Epidermal melanocyte (primary cell): ENCODE data around the gene SEPTIN1.
"Not testable (repeated sequence)": the region's sequence is repeated elsewhere in the genome, so short reads cannot be mapped to it uniquely, and the experiment has no call there.

Experiments
- DNase-seq: peaks from one replicate; pipeline ENCODE4 v3.0.0; 2011; ENCODE audit warnings: low spot score; ENCODE audit not compliant: insufficient read length

The SEPTIN1 gene

DNA sequence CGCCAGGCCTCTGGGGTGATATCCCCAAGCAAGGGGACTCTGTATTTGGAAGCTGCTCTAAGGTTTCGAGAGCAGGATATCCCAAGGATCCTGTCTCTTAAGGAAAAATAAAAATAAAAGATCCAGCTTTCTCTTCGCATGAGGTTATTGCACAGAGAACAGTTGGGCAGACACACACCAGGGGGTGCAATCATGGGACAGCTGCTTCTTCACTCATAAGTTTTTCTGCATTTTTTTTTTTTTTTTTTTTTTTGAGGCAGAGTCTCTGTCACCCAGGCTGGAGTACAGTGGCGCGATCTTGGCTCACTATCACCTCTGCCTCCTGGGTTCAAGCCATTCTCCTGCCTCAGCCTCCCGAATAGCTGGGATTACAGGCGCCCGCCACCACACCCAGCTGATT is 40.4 kb downstream of the SEPTIN1 start:
- not testable (repeated sequence) for DNase-seq

- DNase-seq: no peak
Observed at GRCh38 chr16:30340621-30341020, 41.7 kb downstream of the SEPTIN1 start.

DNA sequence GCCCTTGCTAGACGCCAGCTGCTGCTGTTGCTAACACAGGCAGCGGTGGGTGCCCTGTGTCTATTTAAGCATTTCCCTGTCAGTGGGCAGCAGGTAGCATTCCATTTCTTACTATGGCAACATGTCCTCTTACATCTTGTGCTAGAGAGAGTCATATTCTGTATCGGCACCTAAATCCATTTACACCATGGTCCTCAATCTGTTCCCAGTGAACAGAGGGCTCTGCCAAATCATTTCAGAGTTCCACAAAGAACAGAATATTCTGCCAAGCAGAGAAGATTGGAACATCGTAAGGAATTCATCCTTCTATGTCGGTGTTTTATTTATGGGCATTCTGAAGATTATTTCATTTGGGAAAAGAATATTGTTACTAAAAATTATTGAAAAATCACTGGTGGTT is 43.6 kb downstream of the SEPTIN1 start:
- DNase-seq: not testable (repeated sequence)

DNA sequence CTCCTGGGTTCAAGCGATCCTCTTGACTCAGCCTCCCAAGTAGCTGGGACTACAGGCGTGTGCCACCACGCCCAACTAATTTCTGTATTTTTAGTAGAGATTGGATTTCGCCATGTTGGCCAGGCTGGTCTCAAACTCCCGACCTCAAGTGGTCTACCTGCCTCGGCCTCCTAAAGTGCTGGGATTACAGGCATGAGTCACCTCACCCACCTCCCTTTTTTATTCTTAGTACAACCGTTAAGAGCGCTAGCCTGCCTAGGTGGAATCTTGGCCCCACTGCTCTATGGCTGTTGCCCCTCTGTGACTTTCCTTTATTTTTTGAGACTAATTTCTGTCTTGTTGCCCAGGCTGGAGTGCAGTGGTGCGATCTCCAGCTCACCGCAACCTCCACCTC is 44.4 kb downstream of the SEPTIN1 start:
- DNase-seq: not testable (repeated sequence)

DNA sequence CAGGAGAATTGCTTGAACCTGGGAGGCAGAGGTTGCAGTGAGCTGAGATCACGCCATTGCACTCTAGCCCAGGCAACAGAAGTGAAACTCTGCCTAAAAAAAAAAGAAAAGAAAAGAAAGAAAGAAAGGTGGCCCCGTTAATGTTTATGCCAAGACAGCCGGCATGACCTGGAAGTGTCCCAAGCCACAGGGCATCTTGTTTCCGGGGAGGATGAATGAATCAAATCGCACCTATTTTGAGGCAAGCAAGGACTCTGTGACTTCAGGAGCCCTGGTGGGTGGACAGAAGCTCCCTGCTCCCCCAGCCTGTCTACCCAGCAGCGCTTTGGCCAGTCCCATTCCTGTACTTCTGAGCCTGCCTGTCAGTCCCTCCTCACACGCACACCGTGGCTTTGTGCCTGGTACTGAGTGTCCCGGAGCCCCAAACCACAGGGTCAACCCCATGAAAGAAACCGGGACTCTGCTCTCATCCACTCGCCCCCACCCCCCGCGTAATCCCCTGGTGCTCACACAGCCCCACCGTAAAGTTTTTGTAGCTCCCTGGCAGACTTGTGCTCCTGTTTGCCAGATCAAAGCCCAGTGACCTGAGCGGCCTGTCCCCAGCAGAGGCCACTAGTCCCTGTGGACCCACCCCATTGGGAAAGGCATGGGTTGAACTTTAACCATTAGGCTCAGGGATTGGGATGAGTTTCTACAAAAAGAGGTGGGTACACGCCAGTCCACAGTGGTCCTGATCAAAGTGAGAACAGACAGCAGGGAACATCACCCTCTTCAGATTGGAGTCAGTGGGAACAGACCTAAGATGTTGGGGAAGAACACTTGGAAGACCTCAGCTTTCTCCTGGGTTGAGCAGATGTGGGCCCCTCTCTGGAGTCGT is 46.5 kb downstream of the SEPTIN1 start:
- no peak for DNase-seq

DNA sequence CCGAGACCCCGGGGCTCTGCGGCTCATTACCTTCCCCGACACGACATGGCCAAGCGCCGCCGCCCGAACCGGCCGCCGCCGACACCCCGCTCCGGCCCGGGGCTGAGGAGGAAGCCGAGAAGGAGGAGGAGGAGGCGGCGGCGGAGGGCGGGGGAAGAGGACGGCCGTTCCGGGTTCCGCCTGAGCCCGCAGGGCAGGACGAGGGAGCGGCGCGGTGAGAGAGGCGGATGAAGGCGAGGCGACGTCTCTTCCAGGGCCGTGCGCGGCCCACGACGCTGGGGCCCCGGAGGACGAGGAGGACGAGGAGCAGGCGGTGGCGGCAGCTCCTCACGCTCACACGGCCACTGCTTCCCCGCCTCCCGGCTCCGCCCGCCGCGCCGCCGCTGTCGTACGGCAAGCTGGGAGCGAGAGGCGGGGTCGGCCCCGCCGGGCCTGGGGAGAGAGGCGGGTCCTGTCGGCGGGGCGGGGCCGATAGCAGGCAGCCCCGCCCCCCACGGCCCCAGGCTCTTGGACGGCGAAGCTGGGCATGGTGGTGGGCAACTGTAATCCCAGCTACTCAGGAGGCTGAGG is 47.2 kb downstream of the SEPTIN1 start:
- not testable (repeated sequence) for DNase-seq

GRCh38 chr16:30334473-30334989 is 47.8 kb downstream of the SEPTIN1 start:
- DNase-seq: not testable (repeated sequence)
